ENCODE data around the gene HP1BP3. TPM values are rescaled to one million over a fixed set of nuclear protein-coding genes. Genes with fewer than 3 reads are reported as not detected.
A peak's percentile ranks its signal among the peaks of the same experiment; 100 is the strongest.

The HP1BP3 gene
- total RNA-seq, 2 donors from 2014 or later = 149 to 164 TPM

DNA sequence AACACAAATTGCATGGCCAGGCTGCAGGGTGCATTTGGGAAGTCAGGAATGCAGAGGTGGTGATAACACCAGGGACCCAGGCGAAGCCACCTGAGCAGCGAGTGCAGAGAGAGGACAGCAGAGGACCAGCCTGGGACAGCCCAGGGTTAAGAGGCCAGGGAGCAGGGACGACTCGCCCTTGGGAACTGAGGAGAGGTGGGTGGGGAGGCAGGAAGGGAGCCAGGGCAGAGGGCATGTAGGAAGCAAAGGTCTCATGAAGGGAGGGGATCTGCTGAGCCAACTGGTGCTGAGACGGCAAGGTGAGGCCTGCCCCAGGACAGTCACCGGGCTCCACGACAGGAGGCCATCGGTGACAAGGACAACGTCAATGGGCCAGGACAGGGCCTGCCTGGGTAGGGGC lies 85.7 kb downstream of the HP1BP3 start:
- intact Hi-C loops (cut with DNase I) = no loop called here
- DNase-seq (ENCODE audit: low spot score) = no peak

DNA sequence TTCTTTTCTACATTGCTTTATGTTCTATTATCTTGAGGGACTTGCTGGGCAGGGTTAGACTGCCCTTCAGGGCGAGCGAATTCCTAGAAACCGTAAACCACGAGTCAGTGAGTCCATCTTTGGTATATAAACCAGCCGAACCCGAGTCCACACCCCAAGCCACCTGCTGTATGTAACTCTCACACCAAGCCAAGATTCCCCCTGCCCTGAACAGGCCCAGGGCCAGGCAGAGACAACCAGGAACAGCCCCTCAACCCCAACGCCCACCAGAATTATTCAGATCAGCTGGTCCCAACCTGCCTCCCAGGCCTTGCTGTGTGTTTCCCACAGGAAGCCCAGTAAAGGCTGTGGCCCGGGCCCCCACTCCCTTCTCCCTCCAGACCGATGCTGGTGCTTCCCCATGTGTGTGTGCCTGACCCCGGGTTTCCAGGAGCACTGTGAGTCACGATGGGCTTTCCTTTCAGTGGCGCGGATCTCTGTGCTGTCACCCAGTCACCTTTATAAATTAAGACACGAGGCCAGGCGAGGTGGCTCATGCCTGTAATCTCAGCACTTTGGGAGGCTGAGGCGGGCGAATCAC lies 86.4 kb downstream of the HP1BP3 start:
- DNase-seq (ENCODE audit: low spot score) = no peak
- intact Hi-C loops (cut with DNase I) = no loop called here

DNA sequence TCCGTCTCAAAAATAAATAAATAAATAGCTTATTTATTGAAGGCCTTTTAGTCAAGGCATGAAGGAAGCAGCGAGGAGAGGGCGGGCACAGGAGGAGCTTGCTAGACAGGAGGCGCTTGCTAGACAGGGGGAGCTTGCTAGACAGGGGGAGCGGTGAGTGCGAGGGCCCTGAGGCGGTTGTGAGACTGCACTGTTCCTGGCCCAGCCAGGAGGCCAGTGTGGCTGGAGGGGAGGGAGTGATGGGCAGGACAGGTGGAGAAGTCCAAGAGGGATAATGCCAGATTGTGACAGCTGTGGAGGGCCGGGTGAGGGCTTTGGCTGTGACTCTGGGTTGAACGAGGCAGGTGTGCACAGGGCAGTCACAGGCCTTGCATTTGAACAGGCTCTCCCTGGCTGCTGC lies 87.5 kb downstream of the HP1BP3 start:
- no peak for DNase-seq (ENCODE audit: low spot score)
- intact Hi-C loops (cut with DNase I) = loop anchor here (5.0 kb wide), 1 partner anchor 498 kb away; no protein-coding TSS in a partner anchor

DNA sequence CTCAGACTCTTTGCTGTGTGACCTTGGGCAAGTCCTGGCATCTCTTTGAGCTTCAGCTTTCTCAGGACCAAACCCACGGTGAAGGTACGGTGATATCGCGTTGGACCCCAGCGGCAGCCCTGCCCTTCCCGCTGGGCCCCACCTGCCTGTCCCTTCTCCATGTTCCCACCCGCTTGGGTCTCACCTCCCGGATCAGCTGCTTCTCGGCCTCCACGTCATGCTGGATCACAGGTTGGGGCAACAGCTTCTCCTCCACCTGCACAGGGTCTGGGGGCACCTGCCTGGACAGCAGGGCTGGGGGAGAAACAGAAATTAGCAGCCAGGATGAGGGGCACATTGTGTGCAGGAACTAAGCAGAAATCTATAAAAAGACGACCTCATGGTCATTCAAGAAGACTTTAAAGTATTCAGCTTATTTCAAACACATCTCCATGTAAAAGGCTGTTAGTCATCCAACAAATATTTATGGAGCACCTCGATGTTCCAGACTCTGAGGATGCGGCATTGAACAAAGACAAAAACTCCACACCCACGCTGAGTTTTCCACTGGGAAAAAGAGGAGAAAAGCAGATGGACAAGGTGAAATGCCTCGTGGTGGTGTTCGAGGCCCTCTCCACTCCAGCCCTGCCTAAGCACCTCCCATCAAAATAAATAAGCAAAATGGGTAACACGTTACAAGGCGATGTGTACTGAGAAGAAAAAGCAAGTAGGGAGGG lies 88.8 kb downstream of the HP1BP3 start:
- intact Hi-C loops (cut with DNase I) = loop anchor here (5.0 kb wide), 1 partner anchor 499 kb away; no protein-coding TSS in a partner anchor
- no peak for DNase-seq (ENCODE audit: low spot score)

DNA sequence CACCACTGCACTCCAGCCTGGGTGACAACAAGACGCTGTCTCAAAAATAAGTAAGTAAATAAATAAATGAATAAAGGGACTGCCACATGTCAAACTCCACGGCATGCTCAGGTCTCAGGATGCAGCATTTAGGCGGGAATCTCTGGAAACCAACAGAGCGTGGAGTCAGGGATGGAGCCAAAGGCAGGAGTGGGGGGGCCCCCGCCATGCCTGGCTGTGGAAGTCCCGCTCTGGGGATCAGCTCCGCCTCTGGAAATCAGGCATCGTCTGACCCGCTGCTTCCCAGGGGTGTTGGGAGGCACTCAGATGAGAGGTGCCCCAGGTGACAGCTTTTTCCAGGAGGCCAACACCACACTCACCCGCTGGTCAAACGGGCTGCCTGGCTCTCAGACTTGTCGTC lies 89.5 kb downstream of the HP1BP3 start:
- DNase-seq (ENCODE audit: low spot score) = no peak
- intact Hi-C loops (cut with DNase I) = loop anchor here (5.0 kb wide), 1 partner anchor 500 kb away; no protein-coding TSS in a partner anchor

DNA sequence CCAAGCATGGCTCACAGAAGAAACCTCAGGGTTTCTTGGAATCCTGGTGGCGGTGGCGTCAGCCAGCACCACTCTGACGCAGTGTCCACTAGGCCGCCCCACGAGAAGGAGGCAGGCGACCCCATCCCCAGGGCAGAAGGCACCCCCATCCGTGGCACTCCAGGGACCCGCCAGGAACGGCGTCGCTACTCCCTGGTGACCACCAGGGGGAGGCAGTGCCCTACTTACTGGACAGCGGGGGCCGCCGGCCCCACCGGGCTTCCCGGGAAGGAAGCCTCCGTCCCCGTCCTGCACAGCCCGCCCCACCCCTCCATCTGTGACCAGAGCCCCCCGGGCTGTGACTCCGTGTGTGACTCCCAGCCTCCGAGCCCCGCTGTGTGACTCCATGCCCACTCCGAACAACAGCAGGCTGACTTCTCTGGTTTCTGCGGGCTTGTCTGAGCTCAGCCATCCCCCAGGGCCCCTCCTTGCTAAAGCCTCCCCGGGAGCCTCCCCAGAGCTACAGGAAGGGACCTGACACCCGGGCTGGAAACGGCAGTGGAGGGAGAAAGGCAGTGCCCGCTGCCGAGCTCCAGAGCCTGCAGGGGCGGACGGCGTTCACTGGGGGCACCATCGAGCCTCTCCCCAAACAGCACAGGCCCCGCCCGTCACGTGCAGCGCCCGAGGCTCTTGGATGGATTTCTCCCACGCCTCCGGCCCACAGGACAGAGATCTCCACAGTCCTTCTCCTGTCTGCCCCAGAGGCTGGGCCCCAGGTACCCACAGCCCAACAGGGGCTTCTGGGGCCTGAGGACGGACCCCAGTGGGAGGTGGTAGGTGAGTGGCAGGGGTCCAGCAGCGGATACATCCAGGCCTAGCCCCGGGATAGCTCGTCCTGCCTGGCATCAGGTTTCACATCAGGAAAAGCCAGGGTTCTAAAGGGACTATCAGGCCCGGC lies 90.4 kb downstream of the HP1BP3 start:
- intact Hi-C loops (cut with DNase I) = loop anchor here (5.0 kb wide), 1 partner anchor 501 kb away; no protein-coding TSS in a partner anchor
- DNase-seq (ENCODE audit: low spot score) = peak; percentile 96

DNA sequence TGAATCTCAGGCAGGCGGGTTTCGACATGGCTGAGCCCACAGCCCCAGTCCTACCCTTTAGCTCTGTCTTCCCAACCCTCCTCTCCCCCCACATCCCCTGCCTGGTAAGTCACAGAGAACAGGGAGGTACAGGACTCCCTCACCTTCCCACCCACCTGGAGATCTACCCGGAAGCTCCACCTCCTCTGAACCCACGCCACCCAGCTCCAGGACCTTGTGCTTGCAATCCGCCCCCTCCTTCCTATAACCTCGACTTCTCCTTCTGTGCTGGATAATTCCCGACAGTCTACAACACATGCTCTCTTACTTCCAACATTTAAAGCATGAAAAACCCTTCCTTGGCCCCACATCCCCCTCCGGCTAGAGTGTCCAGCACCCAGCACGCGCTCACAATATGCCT lies 91.6 kb downstream of the HP1BP3 start:
- DNase-seq (ENCODE audit: low spot score) = no peak
- intact Hi-C loops (cut with DNase I) = loop anchor here (5.0 kb wide), 1 partner anchor 502 kb away; no protein-coding TSS in a partner anchor

DNA sequence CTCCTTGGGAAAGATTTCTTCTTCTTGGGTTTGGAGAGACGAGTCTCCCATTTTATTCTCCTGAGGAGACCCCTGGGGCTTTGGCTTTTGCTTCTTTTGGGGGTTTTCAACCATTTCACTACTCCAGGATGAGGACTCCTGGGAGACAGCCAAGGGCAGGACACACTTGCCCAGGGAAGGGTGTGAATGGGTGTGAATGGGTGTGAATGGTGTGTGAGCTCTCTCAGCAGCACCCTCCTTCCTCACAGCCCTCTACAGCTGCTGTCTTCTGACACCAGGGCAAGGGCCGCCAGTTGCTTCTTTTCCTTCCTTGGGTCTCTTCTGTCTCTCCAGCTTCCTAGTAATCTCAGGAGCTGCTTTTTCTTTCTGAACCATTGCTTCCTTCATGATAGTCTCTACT lies 93.5 kb downstream of the HP1BP3 start:
- no peak for DNase-seq (ENCODE audit: low spot score)
- intact Hi-C loops (cut with DNase I) = no loop called here

Other genes with a start within 250 kb of the HP1BP3 start
- 1 to 10 TPM; 1.2 to 3.9 TPM for gene FAM43B, start 234.7 kb downstream of the HP1BP3 start, total RNA-seq
- 1 to 10 TPM; 5.0 to 9.1 TPM for gene CDA, start 198.2 kb downstream of the HP1BP3 start, total RNA-seq
- 10 to 100 TPM; 64.8 to 95.9 TPM for gene PINK1, start 153.8 kb downstream of the HP1BP3 start, total RNA-seq
- gene DDOST, start 125.9 kb downstream of the HP1BP3 start, total RNA-seq = 100 to 1,000 TPM; 118 to 164 TPM
- 1 to 10 TPM; 2.9 to 3.2 TPM for gene KIF17, start 69.3 kb downstream of the HP1BP3 start, total RNA-seq
- 1 to 10 TPM in 1 of 2 donors, under 1 TPM in 1; 0.14 to 2.1 TPM for gene SH2D5, start 54.6 kb downstream of the HP1BP3 start, total RNA-seq

Data from posterior vena cava (tissue), 2 donors.